Measurements from ENCODE around the gene GPR108.
"Not testable (repeated sequence)": the region's sequence is repeated elsewhere in the genome, so short reads cannot be mapped to it uniquely, and the experiment has no call there.

Gene GPR108

GRCh38 chr19:6762253-6762797, 24.9 kb upstream of the GPR108 start:
- peak overlapping the region; percentile 26 for H3K27ac ChIP-seq
- not testable (repeated sequence) for DNase-seq (ENCODE audit: low read depth, low spot score)

- no peak overlapping the region for H3K27ac ChIP-seq
- no peak for DNase-seq (ENCODE audit: low read depth, low spot score)
Measured at GRCh38 chr19:6761053-6761676, 23.8 kb upstream of the GPR108 start.

GRCh38 chr19:6760606-6761005, 23.2 kb upstream of the GPR108 start:
- no peak for DNase-seq (ENCODE audit: low read depth, low spot score)
- no peak overlapping the region for H3K27ac ChIP-seq

- no peak overlapping the region for H3K27ac ChIP-seq
- DNase-seq (ENCODE audit: low read depth, low spot score): no peak
Measured at GRCh38 chr19:6754653-6755463, 17.5 kb upstream of the GPR108 start.

GRCh38 chr19:6754136-6754535, 16.8 kb upstream of the GPR108 start:
- DNase-seq (ENCODE audit: low read depth, low spot score): no peak
- no peak overlapping the region for H3K27ac ChIP-seq

- no peak for DNase-seq (ENCODE audit: low read depth, low spot score)
- H3K27ac ChIP-seq: no peak overlapping the region
Measured at GRCh38 chr19:6753178-6754031, 16.0 kb upstream of the GPR108 start.

GRCh38 chr19:6752256-6753177, 15.1 kb upstream of the GPR108 start:
- DNase-seq (ENCODE audit: low read depth, low spot score): no peak
- peak overlapping the region; percentile 43 for H3K27ac ChIP-seq

GRCh38 chr19:6751189-6751588, 13.8 kb upstream of the GPR108 start:
- peak overlapping the region; percentile 43 for H3K27ac ChIP-seq
- DNase-seq (ENCODE audit: low read depth, low spot score): no peak

- H3K27ac ChIP-seq: peak overlapping the region; percentile 43
- DNase-seq (ENCODE audit: low read depth, low spot score): no peak
Measured at GRCh38 chr19:6750062-6750461, 12.7 kb upstream of the GPR108 start.

GRCh38 chr19:6748543-6748942, 11.2 kb upstream of the GPR108 start:
- peak overlapping the region; percentile 2 for H3K27ac ChIP-seq
- not testable (repeated sequence) for DNase-seq (ENCODE audit: low read depth, low spot score)

GRCh38 chr19:6745965-6746364, 8.6 kb upstream of the GPR108 start:
- peak overlapping the region; percentile 85 for H3K27ac ChIP-seq
- DNase-seq (ENCODE audit: low read depth, low spot score): no peak

GRCh38 chr19:6744381-6745301, 7.3 kb upstream of the GPR108 start:
- no peak for DNase-seq (ENCODE audit: low read depth, low spot score)
- H3K27ac ChIP-seq: peak overlapping the region; percentile 85

- no peak for DNase-seq (ENCODE audit: low read depth, low spot score)
- peak overlapping the region; percentile 85 for H3K27ac ChIP-seq
Measured at GRCh38 chr19:6743714-6744380, 6.5 kb upstream of the GPR108 start.

- peak overlapping the region; percentile 85 for H3K27ac ChIP-seq
Measured at GRCh38 chr19:6743066-6743465, 5.7 kb upstream of the GPR108 start.

GRCh38 chr19:6740589-6741343, 3.4 kb upstream of the GPR108 start:
- peak overlapping the region; percentile 95 for H3K27ac ChIP-seq
- DNase-seq (ENCODE audit: low read depth, low spot score): no peak

More at GRCh38 chr19:6743066-6743465, 5.7 kb upstream of the GPR108 start:
- DNase-seq (ENCODE audit: low read depth, low spot score): no peak

- no peak for DNase-seq (ENCODE audit: low read depth, low spot score)
- H3K27ac ChIP-seq: peak overlapping the region; percentile 95
Measured at GRCh38 chr19:6739883-6740588, 2.7 kb upstream of the GPR108 start.

All from epithelial cell of prostate (primary cell).